Chondrocyte (in vitro differentiated cells): ENCODE results near the gene PROC. TPM values are rescaled to one million over a fixed set of nuclear protein-coding genes. Genes with fewer than 3 reads are reported as not detected.

Experiments used
- DNase-seq: peaks from one replicate; pipeline ENCODE4 v3.0.0; 2021; ENCODE audit warnings: mixed read lengths, low spot score
- H3K27ac Mint-ChIP-seq: one replicate; pipeline ENCODE4 v1.8.0; 2021; ENCODE audit warnings: mild to moderate bottlenecking, moderate library complexity, mixed read lengths; ENCODE audit not compliant: unreplicated experiment
- H3K27me3 Mint-ChIP-seq: 2 replicates; pipeline ENCODE4 v1.8.0; 2021; ENCODE audit warnings: low read depth, mixed read lengths
- H3K36me3 Mint-ChIP-seq: 2 replicates; pipeline ENCODE4 v1.8.0; 2021; ENCODE audit warnings: low read depth, mixed read lengths
- H3K4me1 Mint-ChIP-seq: 2 replicates; pipeline ENCODE4 v1.8.0; 2021; ENCODE audit warnings: low read depth, mild to moderate bottlenecking, mixed read lengths
- H3K4me3 Mint-ChIP-seq: one replicate; pipeline ENCODE4 v1.8.0; 2021; ENCODE audit warnings: mild to moderate bottlenecking, moderate library complexity, mixed read lengths; ENCODE audit not compliant: unreplicated experiment
- H3K9me3 Mint-ChIP-seq: 2 replicates; pipeline ENCODE4 v1.8.0; 2021; ENCODE audit warnings: low read depth, mixed read lengths
- total RNA-seq: library from RNA; stranded (reverse); gene quantifications from 3 replicates; pipeline ENCODE4 v1.2.1, GENCODE V29; 2021
- TF ChIP-seq, protein P1 (sequence below): fragments of 200-600 bp; sonication (generic); IDR thresholded peaks from 2 replicates; pipeline ENCODE4 v1.5.0; 2021; ENCODE audit warnings: antibody characterized with exemption, mild to moderate bottlenecking, moderate library complexity

PROC gene
- total RNA-seq, 1 donor from 2014 or later = 2.7 TPM

GRCh38 chr2:127426501-127427354, 8.5 kb downstream of the PROC start:
- Mint-ChIP-seq H3K36me3 (peaks cover 2% of the 10 kb centered on the region), H3K9me3 (no peaks in the 10 kb centered on the region), H3K4me3 (no peak overlapping the region), H3K4me1 (peaks cover 17% of the 10 kb centered on the region), H3K27ac (no peak overlapping the region), H3K27me3 (no peaks in the 10 kb centered on the region)
- DNase-seq = no peak
- TF ChIP-seq, protein P1, sequence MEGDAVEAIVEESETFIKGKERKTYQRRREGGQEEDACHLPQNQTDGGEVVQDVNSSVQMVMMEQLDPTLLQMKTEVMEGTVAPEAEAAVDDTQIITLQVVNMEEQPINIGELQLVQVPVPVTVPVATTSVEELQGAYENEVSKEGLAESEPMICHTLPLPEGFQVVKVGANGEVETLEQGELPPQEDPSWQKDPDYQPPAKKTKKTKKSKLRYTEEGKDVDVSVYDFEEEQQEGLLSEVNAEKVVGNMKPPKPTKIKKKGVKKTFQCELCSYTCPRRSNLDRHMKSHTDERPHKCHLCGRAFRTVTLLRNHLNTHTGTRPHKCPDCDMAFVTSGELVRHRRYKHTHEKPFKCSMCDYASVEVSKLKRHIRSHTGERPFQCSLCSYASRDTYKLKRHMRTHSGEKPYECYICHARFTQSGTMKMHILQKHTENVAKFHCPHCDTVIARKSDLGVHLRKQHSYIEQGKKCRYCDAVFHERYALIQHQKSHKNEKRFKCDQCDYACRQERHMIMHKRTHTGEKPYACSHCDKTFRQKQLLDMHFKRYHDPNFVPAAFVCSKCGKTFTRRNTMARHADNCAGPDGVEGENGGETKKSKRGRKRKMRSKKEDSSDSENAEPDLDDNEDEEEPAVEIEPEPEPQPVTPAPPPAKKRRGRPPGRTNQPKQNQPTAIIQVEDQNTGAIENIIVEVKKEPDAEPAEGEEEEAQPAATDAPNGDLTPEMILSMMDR = no peak

DNA sequence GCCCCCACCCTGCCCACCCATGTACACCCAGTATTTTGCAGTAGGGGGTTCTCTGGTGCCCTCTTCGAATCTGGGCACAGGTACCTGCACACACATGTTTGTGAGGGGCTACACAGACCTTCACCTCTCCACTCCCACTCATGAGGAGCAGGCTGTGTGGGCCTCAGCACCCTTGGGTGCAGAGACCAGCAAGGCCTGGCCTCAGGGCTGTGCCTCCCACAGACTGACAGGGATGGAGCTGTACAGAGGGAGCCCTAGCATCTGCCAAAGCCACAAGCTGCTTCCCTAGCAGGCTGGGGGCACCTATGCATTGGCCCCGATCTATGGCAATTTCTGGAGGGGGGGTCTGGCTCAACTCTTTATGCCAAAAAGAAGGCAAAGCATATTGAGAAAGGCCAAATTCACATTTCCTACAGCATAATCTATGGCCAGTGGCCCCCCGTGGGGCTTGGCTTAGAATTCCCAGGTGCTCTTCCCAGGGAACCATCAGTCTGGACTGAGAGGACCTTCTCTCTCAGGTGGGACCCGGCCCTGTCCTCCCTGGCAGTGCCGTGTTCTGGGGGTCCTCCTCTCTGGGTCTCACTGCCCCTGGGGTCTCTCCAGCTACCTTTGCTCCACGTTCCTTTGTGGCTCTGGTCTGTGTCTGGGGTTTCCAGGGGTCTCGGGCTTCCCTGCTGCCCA, 9.3 kb downstream of the PROC start:
- peaks cover 12% of the 10 kb centered on the region for H3K4me1 Mint-ChIP-seq
- TF ChIP-seq, protein P1 = no peak
- no peak overlapping the region for H3K27ac Mint-ChIP-seq
- no peak overlapping the region for H3K4me3 Mint-ChIP-seq
- H3K9me3 Mint-ChIP-seq = no peaks in the 10 kb centered on the region
- DNase-seq = no peak
- H3K36me3 Mint-ChIP-seq = peaks cover 2% of the 10 kb centered on the region
- no peaks in the 10 kb centered on the region for H3K27me3 Mint-ChIP-seq

DNA sequence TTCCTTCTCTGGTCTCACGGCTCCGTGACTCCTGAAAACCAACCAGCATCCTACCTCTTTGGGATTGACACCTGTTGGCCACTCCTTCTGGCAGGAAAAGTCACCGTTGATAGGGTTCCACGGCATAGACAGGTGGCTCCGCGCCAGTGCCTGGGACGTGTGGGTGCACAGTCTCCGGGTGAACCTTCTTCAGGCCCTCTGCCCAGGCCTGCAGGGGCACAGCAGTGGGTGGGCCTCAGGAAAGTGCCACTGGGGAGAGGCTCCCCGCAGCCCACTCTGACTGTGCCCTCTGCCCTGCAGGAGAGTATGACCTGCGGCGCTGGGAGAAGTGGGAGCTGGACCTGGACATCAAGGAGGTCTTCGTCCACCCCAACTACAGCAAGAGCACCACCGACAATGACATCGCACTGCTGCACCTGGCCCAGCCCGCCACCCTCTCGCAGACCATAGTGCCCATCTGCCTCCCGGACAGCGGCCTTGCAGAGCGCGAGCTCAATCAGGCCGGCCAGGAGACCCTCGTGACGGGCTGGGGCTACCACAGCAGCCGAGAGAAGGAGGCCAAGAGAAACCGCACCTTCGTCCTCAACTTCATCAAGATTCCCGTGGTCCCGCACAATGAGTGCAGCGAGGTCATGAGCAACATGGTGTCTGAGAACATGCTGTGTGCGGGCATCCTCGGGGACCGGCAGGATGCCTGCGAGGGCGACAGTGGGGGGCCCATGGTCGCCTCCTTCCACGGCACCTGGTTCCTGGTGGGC, 10.0 kb downstream of the PROC start:
- no peaks in the 10 kb centered on the region for H3K9me3 Mint-ChIP-seq
- H3K27ac Mint-ChIP-seq = no peak overlapping the region
- DNase-seq = no peak
- H3K4me3 Mint-ChIP-seq = no peak overlapping the region
- peaks cover 2% of the 10 kb centered on the region for H3K36me3 Mint-ChIP-seq
- peaks cover 10% of the 10 kb centered on the region for H3K4me1 Mint-ChIP-seq
- TF ChIP-seq, protein P1 = no peak
- no peaks in the 10 kb centered on the region for H3K27me3 Mint-ChIP-seq

DNA sequence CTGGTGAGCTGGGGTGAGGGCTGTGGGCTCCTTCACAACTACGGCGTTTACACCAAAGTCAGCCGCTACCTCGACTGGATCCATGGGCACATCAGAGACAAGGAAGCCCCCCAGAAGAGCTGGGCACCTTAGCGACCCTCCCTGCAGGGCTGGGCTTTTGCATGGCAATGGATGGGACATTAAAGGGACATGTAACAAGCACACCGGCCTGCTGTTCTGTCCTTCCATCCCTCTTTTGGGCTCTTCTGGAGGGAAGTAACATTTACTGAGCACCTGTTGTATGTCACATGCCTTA, 10.5 kb downstream of the PROC start:
- Mint-ChIP-seq H3K4me3 (no peak overlapping the region), H3K27me3 (no peaks in the 10 kb centered on the region), H3K9me3 (no peaks in the 10 kb centered on the region), H3K36me3 (peaks cover 2% of the 10 kb centered on the region), H3K27ac (no peak overlapping the region), H3K4me1 (peaks cover 6% of the 10 kb centered on the region)
- TF ChIP-seq, protein P1 = no peak
- DNase-seq = no peak

DNA sequence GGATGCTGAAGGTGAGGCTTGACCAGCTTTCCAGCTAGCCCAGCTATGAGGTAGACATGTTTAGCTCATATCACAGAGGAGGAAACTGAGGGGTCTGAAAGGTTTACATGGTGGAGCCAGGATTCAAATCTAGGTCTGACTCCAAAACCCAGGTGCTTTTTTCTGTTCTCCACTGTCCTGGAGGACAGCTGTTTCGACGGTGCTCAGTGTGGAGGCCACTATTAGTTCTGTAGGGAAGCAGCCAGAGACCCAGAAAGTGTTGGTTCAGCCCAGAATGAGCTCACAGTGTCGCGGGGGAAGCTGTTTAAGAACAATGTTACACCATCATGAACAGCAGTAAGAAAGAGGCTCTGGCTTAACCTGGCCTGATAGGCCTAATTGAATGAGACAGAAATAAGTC, 11.1 kb downstream of the PROC start:
- no peak for DNase-seq
- Mint-ChIP-seq H3K27me3 (no peaks in the 10 kb centered on the region), H3K36me3 (peaks cover 2% of the 10 kb centered on the region), H3K27ac (no peak overlapping the region), H3K4me3 (no peak overlapping the region), H3K9me3 (no peaks in the 10 kb centered on the region), H3K4me1 (peaks cover 3% of the 10 kb centered on the region)
- TF ChIP-seq, protein P1 = no peak
